ENCODE results near the gene C16orf92.

- TF ChIP-seq TAF1 (IDR thresholded peaks at IDR 0.05; ENCODE audit: borderline replicate concordance, low read depth, low read length) (no peak), POLR2A (IDR thresholded peaks at IDR 0.05; ENCODE audit: low read depth, low read length) (no peak), POLR2AphosphoS5 (IDR thresholded peaks at IDR 0.05; ENCODE audit: low read depth, low read length) (no peak)
These were observed 15.6 kb upstream of the C16orf92 start for GRCh38 chr16:30007378-30007895.

Measured in GM12892 (cell line).